ENCODE results near the gene GPRIN2. TPM values are rescaled to one million over a fixed set of nuclear protein-coding genes. Genes with fewer than 3 reads are reported as not detected.

Gene GPRIN2
- total RNA-seq, 1 experiment from 2014 or later, result 10.5 TPM

- Histone ChIP-seq H3K27me3 (ENCODE audit: insufficient read depth, low read length) (no peaks in the 10 kb centered on the region), H3K4me2 (ENCODE audit: insufficient read depth, insufficient read length, low read length) (no peak overlapping the region), H3K79me1 (ENCODE audit: insufficient read depth, low read depth, low read length, poor library complexity, severe bottlenecking) (no peaks in the 10 kb centered on the region), H3K23ac (ENCODE audit: insufficient read length, low read depth, low read length) (no peak overlapping the region), H4K20me1 (ENCODE audit: control insufficient read depth, insufficient read depth, insufficient read length) (no peaks in the 10 kb centered on the region), H3K4ac (ENCODE audit: low read depth, low read length) (no peak overlapping the region), H3K4me1 (ENCODE audit: insufficient read depth, low read length) (no peaks in the 10 kb centered on the region), H4K5ac (ENCODE audit: insufficient read length, low read depth, low read length) (no peak overlapping the region), H3K9me3 (ENCODE audit: control insufficient read depth, low read depth, low read length) (no peaks in the 10 kb centered on the region), H2BK12ac (ENCODE audit: insufficient read length, low read depth, low read length) (no peak overlapping the region), H2AFZ (ENCODE audit: low read length) (no peak overlapping the region), H2BK120ac (ENCODE audit: low read depth, low read length, poor library complexity, severe bottlenecking) (no peak overlapping the region), H3K27ac (ENCODE audit: insufficient read length, low read depth, low read length) (no peak overlapping the region), H2BK20ac (ENCODE audit: low read depth, low read length, poor library complexity, severe bottlenecking) (no peak overlapping the region), H3T11ph (ENCODE audit: low read length) (no peak overlapping the region), H4K91ac (ENCODE audit: insufficient read length, low read depth, low read length) (no peak overlapping the region), H2AK5ac (ENCODE audit: insufficient read length, low read length) (no peak overlapping the region), H3K9ac (ENCODE audit: extremely low read depth, insufficient read length, low read length) (no peak overlapping the region), H3K18ac (ENCODE audit: insufficient read length, low read depth, low read length) (no peak overlapping the region), H4K8ac (replicated peaks; ENCODE audit: insufficient read length, low read depth, low read length) (no peak overlapping the region), H3K56ac (ENCODE audit: insufficient read length, low read depth, low read length) (no peak overlapping the region), H3K79me2 (ENCODE audit: insufficient read depth, low read length) (no peaks in the 10 kb centered on the region), H2BK5ac (ENCODE audit: insufficient read length, low read length) (no peak overlapping the region), H3K23me2 (ENCODE audit: insufficient read length, low read depth, low read length, poor library complexity, severe bottlenecking) (no peaks in the 10 kb centered on the region), H3K14ac (ENCODE audit: insufficient read depth, low read length) (no peak overlapping the region), H2BK15ac (ENCODE audit: low read depth, low read length) (no peak overlapping the region)
- H3K36me3 Mint-ChIP-seq (ENCODE audit: insufficient read depth in 1 of 3, low read depth in 3 of 3), result no peaks in the 10 kb centered on the region
- no peak for DNase-seq
- H3K9me3 Mint-ChIP-seq, result no peaks in the 10 kb centered on the region
- no peaks in the 10 kb centered on the region for H3K4me1 Mint-ChIP-seq
- H3K4me3 Mint-ChIP-seq, result no peak overlapping the region
- no peak overlapping the region for H3K27ac Mint-ChIP-seq
- H3K27me3 Mint-ChIP-seq (ENCODE audit: low read depth), result peaks cover 3% of the 10 kb centered on the region; the same call in 1 of the 2 replicates
- no peak for TF ChIP-seq CTCF (conservative IDR thresholded peaks at IDR 0.05)
Measured at GRCh38 chr10:46515366-46515765, 41.1 kb downstream of the GPRIN2 start.

All from H9 (cell line).